ENCODE data around the gene PGAP2. TPM values are rescaled to one million over a fixed set of nuclear protein-coding genes. Genes with fewer than 3 reads are reported as not detected.

Gene PGAP2
- polyA plus RNA-seq, 2 of the 4 experiments (the other 2 are of a cell fraction) = 32.4 to 35.2 TPM

GRCh38 chr11:3845246-3845645, 36.9 kb downstream of the PGAP2 start:
- Histone ChIP-seq H3K4me2 (no peak overlapping the region), H3K9me3 (no peaks in the 10 kb centered on the region), H3K4me3 (no peak overlapping the region), H3K4me1 (peaks cover 7% of the 10 kb centered on the region), H3K27ac (no peak overlapping the region)
- TF ChIP-seq PHF8 (IDR thresholded peaks at IDR 0.05; ENCODE audit: borderline replicate concordance, low read depth) (no peak), NR3C1 (IDR thresholded peaks at IDR 0.05) (no peak), NPAS2 (CRISPR knock-in tag; IDR thresholded peaks at IDR 0.05; ENCODE audit: borderline replicate concordance) (no peak), FOXS1 (CRISPR knock-in tag; IDR thresholded peaks at IDR 0.05) (no peak), EP300 (IDR thresholded peaks at IDR 0.05) (no peak), ELK1 (IDR thresholded peaks at IDR 0.05; ENCODE audit: low read depth, low read length) (no peak), JUNB (IDR thresholded peaks at IDR 0.05) (no peak), CTCF (IDR thresholded peaks at IDR 0.05) (no peak), TFCP2L1 (CRISPR knock-in tag; IDR thresholded peaks at IDR 0.05) (no peak), MAX (IDR thresholded peaks at IDR 0.05) (no peak), EHMT2 (IDR thresholded peaks at IDR 0.05; ENCODE audit: low read depth) (no peak), JUN (IDR thresholded peaks at IDR 0.05) (no peak), RFX5 (IDR thresholded peaks at IDR 0.05) (no peak), BHLHE40 (IDR thresholded peaks at IDR 0.05; ENCODE audit: low read depth, low read length) (no peak), CEBPB (IDR thresholded peaks at IDR 0.05) (no peak), EHF (CRISPR knock-in tag; IDR thresholded peaks at IDR 0.05) (no peak), ATOH8 (CRISPR knock-in tag; IDR thresholded peaks at IDR 0.05; ENCODE audit: low read depth) (no peak), KDM1A (IDR thresholded peaks at IDR 0.05; ENCODE audit: low read depth) (no peak), CBX2 (IDR thresholded peaks at IDR 0.05; ENCODE audit: borderline replicate concordance, low read depth) (no peak)
- ATAC-seq = no peak
- CTCF ChIA-PET = interaction anchor here (0.6 to 27.8 kb wide), 4 partner anchors 9 to 283 kb away, joined by 3 to 919 read pairs (median 59); partner anchors contain the start of gene STIM1
- no peak for FAIRE-seq
- 76% methylated on average over 1 of the region's 1 CpG for WGBS (ENCODE audit: missing lambda C conversion rate)
- POLR2A ChIA-PET = no interaction called here
- no peak for DNase-seq (ENCODE audit: low read depth in 1 of 2, low spot score in 1 of 2)

GRCh38 chr11:3845670-3846069, 37.3 kb downstream of the PGAP2 start:
- CTCF ChIA-PET = interaction anchor here (0.6 to 27.8 kb wide), 4 partner anchors 8 to 283 kb away, joined by 3 to 919 read pairs (median 59); partner anchors contain the start of gene STIM1
- WGBS (ENCODE audit: missing lambda C conversion rate) = 54% methylated on average over 3 of the region's 3 CpGs

More at GRCh38 chr11:3845670-3846069, 37.3 kb downstream of the PGAP2 start:
- Histone ChIP-seq H3K9me3 (no peaks in the 10 kb centered on the region), H3K4me3 (no peak overlapping the region), H3K27ac (no peak overlapping the region), H3K4me1 (peaks cover 7% of the 10 kb centered on the region), H3K4me2 (no peak overlapping the region)
- FAIRE-seq = no peak
- no peak for TF ChIP-seq RAD21 (conservative IDR thresholded peaks at IDR 0.05 in 1 of 2, IDR thresholded peaks at IDR 0.05 in 1 of 2)
- TF ChIP-seq HDAC2 (IDR thresholded peaks at IDR 0.05) = no peak
- TF ChIP-seq HOXA7 (CRISPR knock-in tag; IDR thresholded peaks at IDR 0.05) = no peak
- TF ChIP-seq EP300 (IDR thresholded peaks at IDR 0.05) = no peak
- TF ChIP-seq KDM1A (IDR thresholded peaks at IDR 0.05; ENCODE audit: low read depth) = no peak
- no peak for TF ChIP-seq FOSB (CRISPR knock-in tag; IDR thresholded peaks at IDR 0.05)
- no peak for TF ChIP-seq HEYL (CRISPR knock-in tag; IDR thresholded peaks at IDR 0.05)
- POLR2A ChIA-PET = no interaction called here
- no peak for DNase-seq (ENCODE audit: low read depth in 1 of 2, low spot score in 1 of 2)
- ATAC-seq = no peak

Data from A549 (cell line).